HG03571 (cell line): ENCODE results near the gene UHRF1.
A peak's percentile ranks its signal among the peaks of the same experiment; 100 is the strongest.
"Not testable (repeated sequence)": the region's sequence is repeated elsewhere in the genome, so short reads cannot be mapped to it uniquely, and the experiment has no call there.

Experiments used
- ATAC-seq: cut with Tn5 transposase; IDR thresholded peaks from one replicate; pipeline ENCODE4 v1.9.1; 2021; ENCODE audit not compliant: unreplicated experiment

Gene UHRF1

DNA sequence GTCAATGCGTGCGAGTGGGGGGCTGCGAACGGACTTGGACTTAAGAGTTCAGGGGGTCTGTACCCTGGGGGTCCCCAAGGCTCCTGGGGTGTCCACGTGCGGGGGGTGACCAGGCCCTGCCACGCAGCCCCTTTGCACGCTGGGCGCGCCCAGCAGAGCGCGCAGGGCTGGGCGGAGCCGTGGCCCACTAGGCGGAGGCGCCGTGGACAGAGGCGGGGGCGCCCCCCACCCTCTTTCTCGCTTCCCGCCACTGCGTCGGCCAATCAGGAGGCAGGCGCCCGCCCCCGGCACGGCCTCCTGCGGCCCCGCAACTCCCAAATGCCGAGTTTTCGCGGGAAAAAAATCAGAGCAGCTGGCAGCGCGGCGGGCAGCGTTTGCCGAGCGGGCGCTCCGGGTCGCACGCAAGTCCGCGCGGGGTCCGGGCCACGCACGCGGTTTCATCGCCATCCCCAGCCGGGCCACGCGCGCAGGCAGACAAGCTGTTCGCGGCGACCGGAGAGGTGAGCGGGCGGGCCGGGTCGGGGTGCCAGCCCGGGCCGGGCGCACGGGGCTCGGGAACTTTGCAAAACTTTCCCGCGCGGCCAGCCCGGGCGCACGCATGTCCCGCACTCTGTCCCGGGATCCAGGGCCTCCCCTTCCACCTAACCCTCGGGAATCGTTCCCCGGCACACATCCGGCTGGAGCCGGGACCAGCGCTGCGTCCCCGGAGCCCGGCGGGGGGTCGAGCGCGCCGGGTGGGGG is at the start of gene UHRF1:
Gene UHRF1, plus strand, starts transcription at position 346 of the 741 bp plus-strand sequence. CDS start 1,385 bp downstream, outside the sequence.
- ATAC-seq = no peak

DNA sequence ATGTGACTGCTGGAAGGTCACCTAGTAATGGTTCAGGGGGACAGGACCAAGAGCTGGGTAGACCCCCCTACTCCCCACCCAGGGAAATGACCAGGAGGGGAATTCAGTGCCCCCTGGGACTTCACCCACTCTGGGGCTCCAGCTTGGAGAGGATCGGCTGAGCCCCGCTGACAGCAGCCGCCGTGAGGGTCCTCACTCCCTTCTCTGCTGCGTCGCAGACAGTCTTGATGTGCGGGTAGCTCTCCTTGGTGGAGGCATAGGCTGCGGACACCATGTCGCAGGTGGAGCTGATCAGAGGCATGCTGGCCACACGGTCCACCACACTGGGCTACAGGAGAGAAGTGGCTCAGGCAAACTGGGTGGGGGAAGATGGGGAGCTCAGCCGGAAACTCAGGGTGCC is 49.6 kb upstream of the UHRF1 start:
- no peak for ATAC-seq

DNA sequence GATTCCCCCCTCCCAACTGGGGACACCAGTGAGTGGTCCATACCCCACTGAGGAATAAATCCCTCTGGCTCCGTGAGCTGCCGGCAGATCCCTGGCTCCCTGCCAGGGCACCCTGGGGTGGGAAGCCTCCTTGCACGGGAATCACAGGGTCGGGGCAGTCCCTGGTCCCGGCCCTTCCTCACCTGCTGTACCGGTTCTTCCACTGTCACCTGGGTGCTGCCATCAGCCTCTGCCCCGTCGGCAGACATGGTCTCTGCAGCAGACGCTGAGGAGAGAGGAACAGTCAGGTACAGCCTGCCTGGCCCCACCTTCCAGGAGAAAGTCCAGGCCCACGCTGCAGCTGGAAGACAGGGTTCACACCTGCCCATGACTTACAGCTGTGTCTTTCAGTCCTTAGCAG is 48.2 kb upstream of the UHRF1 start:
- ATAC-seq = no peak

DNA sequence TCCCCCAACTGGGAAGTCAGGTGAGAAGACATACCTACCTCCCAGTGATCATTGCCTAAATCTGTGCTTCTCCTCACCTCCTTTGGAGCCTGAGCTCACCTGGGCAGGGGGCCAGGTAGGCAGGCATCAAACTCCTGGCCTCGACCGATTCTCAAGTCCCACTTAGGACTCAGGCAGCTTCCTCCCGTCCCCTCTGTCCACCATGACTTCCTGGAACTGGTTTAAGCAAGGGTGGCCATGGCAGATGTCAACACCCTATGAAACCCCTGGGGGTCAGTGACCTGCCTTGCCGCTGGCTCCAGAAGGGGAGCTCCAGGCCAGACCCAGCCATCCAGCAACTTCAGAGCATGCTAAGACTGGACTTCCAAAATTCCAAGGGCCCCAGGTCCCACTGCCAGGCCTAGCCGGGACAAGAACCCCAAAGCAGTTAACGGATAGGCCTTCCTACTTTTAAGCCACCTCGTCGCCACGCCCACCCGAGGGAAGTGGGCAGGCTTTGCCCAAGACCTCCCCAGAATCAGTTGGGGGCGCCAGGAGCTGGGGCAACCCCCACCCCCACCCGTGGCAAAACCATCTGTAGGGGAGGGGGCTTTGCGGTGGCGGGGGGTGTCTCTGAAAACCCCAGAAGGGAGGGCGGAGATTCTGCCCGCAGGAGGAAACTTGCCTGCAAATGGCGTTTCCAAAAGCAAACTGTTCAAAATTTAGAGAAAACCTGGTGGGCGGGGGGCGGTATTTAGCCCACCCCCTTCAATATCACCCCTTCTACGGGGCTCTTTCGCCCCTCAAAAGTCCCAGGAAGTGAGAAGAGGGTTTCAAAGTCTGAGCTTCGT is 42.5 kb upstream of the UHRF1 start:
- no peak for ATAC-seq

DNA sequence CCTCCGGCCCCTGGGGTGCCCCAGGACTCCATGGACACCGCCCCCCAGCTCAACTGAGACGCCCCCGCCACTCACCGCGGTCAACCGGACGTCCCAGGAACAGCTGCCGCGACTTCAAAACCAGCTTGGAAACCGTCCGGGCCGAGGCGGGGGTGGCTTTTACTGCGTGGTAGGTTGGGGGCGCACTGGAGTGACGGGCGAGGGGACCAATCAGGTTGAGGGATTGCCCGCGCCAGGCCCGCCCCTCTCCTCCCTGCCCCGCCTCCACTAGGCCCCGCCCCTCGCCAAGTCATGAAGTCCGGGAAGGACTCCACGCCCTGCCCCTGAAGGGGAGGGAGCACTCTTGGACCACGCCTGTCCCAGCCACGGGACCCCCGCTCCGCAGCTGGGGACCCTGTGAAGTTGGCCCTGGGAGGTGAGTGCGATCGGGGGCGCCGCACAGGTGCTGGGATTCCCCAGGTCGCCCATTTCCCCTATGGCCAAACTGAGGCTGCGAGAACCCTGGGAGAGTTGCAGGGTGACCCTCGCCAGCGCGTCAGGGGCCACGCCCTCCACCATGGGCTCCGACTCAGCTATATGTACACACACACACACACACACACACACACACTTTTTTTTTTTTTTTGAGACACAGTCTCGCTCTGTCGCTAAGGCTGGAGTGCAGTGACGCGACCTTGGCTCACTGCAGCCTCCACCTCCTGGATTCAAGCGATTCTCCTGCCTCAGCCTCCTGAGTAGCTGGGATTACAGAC is 41.6 kb upstream of the UHRF1 start, which contains the start of gene PLIN3:
Gene PLIN3, minus strand, starts transcription at position 134 of the 752 bp plus-strand sequence. CDS start 6,273 bp downstream, outside the sequence.
- peak; percentile 56 for ATAC-seq

GRCh38 chr19:4868286-4868834 is 40.9 kb upstream of the UHRF1 start:
- ATAC-seq = no peak

DNA sequence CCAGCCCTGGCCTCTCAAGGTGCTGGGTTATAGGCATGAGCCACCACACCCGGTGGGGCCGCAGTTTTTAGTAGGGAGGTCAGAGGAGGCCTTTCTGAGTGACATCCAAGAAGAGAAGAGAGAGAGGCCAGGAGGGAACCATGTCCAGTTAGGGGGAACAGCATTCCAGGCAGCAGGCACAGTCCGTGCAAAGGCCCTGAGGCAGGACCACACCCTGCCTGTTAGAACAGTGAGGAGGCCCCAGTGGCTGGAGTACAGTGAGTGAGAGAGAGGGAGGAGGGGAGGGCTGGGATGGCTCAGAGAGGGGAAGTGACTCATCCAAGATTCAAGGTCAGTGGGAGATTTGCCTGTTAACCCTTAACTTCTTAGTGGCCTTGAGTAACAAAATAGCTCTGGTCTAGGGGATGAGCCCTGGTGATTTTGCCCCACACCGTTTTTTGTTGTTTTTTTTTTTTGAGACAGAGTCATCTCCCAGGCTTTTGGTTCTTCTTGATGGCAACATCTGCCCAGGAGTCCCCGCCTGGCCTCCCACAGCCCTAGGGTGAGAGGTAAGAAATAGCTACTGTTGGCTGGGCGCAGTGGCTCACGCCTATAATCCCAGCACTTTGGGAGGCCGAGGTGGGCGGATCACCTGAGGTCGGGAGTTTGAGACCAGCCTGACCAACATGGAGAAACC is 39.1 kb upstream of the UHRF1 start:
- ATAC-seq = no peak

DNA sequence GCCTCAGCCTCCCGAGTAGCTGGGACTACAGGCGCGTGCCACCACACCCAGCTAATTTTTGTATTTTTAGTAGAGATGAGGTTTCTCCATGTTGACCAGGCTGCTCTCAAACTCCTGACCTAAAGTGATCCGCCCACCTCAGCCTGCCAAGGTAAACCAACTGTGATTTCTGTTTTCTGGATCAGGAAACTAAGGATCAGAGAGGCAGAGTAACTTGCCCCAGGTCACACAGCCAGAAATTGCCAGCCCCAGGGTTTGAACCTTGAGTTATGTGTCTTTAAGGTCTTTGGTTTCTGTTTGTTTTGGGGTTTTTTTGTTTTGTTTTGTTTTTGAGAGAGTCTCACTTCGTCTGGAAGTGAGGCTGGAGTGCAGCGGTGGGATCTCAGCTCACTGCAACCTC is 37.6 kb upstream of the UHRF1 start:
- ATAC-seq = no peak

- ATAC-seq = no peak
These were observed 35.4 kb upstream of the UHRF1 start for GRCh38 chr19:4873930-4874329.

- ATAC-seq = no peak
These were observed 31.4 kb upstream of the UHRF1 start for GRCh38 chr19:4877753-4878490.

GRCh38 chr19:4878491-4878968 is 30.8 kb upstream of the UHRF1 start:
- no peak for ATAC-seq

DNA sequence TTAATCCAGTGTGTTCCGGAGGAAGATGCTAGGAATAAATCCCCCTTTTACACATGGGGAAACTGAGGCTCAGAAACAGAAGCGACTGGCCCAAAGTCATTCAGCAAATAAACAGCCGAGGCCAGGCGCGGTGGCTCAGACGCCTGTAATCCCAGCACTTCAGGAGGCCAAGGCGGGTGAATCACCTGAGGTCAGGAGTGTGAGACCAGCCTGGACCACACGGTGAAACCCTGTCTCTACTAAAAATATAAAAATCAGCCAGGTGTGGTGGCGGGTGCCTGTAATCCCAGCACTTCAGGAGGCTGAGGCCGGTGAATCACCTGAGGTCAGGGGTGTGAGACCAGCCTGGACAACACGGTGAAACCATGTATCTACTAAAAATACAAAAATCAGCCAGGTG is 30.3 kb upstream of the UHRF1 start:
- ATAC-seq = no peak

GRCh38 chr19:4882874-4883273 is 26.4 kb upstream of the UHRF1 start:
- not testable (repeated sequence) for ATAC-seq

DNA sequence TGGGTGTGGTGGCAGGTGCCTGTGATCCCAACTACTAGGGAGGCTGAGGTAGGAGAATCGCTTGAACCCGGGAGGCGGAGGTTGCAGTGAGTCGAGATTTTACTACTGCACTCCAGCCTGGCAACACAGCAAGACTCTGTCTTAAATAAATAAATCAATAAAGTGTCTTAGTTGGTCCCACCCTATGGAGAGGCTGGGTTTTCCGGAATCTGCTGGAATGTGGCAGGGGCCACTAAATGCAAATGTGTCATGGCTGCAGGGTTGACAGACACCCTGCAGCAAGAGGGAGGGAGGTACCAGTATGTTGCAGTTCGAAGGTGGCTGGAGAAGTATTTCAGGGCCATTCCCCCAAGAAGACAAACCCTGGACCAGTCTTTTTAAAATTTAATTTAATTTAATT is 24.3 kb upstream of the UHRF1 start:
- ATAC-seq = not testable (repeated sequence)

DNA sequence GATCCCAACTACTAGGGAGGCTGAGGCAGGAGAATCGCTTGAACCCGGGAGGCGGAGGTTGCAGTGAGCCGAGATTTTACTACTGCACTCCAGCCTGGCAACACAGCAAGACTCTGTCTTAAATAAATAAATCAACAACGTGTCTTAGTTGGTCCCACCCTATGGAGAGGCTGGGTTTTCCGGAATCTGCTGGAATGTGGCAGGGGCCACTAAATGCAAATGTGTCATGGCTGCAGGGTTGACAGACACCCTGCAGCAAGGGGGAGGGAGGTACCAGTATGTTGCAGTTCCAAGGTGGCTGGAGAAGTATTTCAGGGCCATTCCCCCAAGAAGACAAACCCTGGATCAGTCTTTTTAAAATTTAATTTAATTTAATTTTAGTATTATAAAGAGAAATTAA is 21.5 kb upstream of the UHRF1 start:
- ATAC-seq = not testable (repeated sequence)

DNA sequence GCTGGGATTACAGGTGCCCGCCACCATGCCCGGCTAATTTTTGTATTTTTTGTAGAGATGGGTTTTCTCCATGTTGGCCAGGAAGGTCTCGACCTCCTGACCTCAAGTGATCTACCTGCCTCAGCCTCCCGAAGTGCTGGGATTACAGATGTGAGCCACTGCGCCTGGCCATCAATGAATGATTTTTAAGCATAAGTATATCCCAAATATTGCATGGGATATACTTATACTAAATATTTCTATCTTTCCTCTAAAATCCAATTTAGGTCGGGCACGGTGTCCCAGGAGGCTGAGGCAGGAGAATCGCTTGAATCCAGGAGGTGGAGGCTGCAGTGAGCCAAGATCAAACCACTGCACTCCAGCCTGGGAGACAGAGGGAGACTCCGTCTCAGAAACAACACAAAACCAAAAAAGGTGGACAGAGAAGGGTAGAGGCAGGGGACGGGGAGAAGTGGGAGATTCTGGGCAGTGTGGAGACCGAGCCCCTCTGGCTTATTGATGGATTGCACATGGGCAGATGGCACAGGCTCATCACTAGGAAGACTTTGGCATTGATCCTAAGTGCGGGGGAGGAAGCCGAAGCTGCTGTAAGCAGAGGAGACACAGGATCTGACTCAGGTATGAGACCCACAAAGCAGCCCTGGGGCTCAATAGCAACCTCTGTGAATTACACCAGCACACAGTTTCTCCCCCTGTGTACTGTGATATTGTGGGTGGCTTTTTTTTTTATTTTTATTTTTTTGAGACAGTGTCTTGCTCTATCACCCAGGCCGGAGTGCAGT is 20.1 kb upstream of the UHRF1 start:
- ATAC-seq = no peak

GRCh38 chr19:4891066-4891465 is 18.2 kb upstream of the UHRF1 start:
- ATAC-seq = no peak

DNA sequence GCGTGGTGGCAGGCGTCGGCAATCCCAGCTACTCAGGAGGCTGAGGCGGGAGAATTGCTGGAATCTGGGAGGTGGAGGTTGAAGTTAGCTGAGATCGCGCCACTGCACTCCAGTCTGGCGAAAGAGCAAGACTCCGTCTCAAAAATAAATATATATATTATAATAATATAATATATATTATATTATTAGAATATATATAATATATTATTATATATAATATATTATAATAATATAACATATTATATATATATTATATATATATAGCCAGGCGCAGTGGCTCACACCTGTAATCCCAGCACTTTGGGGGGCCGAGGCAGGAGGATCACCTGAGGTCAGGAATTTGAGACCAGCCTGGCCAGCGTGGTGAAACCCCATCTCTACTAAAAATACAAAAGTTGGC is 16.3 kb upstream of the UHRF1 start:
- not testable (repeated sequence) for ATAC-seq

DNA sequence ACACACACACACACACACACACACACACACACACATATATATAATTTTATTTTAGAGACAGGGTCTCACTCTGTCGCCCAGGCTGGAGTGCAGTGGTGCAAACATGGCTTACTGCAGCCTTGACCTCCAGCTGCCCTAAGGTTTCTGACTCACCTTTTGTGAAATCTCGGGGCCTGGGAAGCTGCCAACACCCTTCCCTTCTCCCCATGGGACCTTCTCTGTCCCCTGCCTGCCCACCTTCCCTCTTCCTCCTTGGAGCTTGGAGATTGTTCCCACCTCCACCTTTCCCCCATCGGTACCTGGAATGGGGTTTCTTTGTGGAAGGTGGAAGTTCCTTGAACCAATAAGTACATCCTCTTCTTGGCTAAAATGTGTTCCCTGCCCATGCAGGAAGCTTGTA is 12.9 kb upstream of the UHRF1 start:
- no peak for ATAC-seq
